Measurements from ENCODE around the gene ADAMTSL5.

ADAMTSL5 gene

DNA sequence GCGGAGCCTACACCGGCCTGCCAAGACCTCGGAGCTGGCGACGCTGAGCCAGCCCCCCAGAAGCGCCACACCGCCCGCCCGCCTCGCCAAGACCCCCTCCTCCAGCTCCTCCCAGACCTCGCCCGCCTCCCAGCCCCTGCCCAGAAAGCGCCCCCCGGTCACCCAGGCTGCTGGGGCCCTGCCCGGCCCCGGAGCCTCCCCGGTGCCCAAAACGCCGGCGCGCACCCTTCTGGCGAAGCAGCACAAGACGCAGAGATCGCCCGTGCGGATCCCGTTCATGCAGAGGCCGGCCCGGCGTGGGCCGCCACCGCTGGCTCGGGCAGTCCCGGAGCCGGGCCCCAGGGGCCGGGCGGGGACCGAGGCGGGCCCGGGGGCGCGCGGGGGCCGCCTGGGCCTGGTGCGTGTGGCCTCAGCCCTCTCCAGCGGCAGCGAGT lies 44.0 kb downstream of the ADAMTSL5 start:
- Histone ChIP-seq H3K4me1 (ENCODE audit: control insufficient read depth, insufficient read depth, low read length, unreplicated experiment) (peaks cover 2% of the 10 kb centered on the region), H3K36me3 (ENCODE audit: insufficient read depth, low read length) (no peaks in the 10 kb centered on the region), H3K27me3 (ENCODE audit: insufficient read depth, low read length) (no peaks in the 10 kb centered on the region), H3K27ac (ENCODE audit: low read depth, low read length) (peak overlapping the region; percentile 47), H3K4me3 (ENCODE audit: low read depth, low read length) (peak overlapping the region; percentile 81), H2AFZ (ENCODE audit: low read length, unreplicated experiment) (no peak overlapping the region), H3K79me2 (ENCODE audit: control insufficient read depth, insufficient read depth, low read length, unreplicated experiment) (peaks cover 8% of the 10 kb centered on the region)

DNA sequence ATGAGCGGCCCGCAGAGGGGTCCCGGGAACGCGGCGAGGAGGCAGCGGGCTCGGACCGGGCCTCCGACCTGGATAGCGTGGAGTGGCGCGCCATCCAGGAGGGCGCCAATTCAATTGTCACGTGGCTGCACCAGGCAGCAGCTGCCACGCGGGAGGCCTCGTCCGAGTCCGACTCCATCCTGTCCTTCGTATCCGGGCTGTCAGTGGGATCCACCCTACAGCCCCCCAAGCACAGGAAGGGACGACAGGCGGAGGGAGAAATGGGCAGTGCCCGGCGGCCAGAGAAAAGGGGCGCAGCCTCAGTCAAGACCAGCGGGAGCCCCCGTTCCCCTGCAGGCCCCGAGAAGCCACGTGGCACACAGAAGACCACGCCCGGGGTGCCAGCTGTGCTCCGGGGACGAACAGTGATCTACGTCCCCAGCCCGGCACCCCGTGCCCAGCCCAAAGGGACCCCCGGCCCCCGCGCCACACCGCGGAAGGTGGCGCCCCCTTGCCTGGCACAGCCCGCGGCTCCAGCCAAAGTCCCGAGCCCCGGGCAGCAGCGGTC lies 44.5 kb downstream of the ADAMTSL5 start:
- H3K36me3 ChIP-seq (ENCODE audit: insufficient read depth, low read length) = no peaks in the 10 kb centered on the region
- peaks cover 2% of the 10 kb centered on the region for H3K4me1 ChIP-seq (ENCODE audit: control insufficient read depth, insufficient read depth, low read length, unreplicated experiment)
- peak overlapping the region; percentile 47 for H3K27ac ChIP-seq (ENCODE audit: low read depth, low read length)
- H2AFZ ChIP-seq (ENCODE audit: low read length, unreplicated experiment) = no peak overlapping the region
- peak overlapping the region; percentile 81 for H3K4me3 ChIP-seq (ENCODE audit: low read depth, low read length)
- H3K79me2 ChIP-seq (ENCODE audit: control insufficient read depth, insufficient read depth, low read length, unreplicated experiment) = peaks cover 8% of the 10 kb centered on the region
- no peaks in the 10 kb centered on the region for H3K27me3 ChIP-seq (ENCODE audit: insufficient read depth, low read length)

DNA sequence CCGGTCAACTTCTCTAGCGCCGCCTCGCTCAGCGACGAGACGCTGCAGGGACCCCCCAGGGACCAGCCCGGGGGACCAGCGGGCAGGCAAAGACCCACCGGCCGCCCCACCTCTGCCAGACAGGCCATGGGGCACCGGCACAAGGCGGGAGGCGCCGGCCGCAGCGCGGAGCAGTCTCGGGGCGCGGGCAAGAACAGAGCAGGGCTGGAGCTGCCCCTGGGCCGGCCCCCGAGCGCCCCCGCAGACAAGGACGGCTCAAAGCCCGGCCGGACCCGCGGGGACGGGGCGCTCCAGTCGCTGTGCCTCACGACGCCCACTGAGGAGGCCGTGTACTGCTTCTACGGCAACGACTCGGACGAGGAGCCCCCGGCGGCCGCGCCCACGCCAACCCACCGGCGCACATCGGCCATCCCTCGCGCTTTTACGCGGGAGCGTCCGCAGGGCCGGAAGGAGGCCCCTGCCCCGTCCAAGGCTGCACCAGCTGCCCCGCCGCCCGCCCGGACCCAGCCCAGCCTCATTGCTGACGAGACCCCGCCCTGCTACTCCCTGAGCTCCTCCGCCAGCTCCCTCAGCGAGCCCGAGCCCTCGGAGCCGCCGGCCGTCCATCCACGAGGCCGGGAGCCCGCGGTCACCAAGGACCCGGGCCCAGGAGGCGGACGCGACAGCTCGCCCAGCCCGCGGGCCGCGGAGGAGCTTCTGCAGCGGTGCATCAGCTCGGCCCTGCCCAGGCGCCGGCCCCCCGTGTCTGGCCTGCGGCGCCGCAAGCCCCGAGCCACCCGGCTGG lies 45.1 kb downstream of the ADAMTSL5 start:
- Histone ChIP-seq H3K4me3 (ENCODE audit: low read depth, low read length) (peak overlapping the region; percentile 81), H3K79me2 (ENCODE audit: control insufficient read depth, insufficient read depth, low read length, unreplicated experiment) (peaks cover 8% of the 10 kb centered on the region), H3K27ac (ENCODE audit: low read depth, low read length) (peak overlapping the region; percentile 47; the same call in 1 of the 2 replicates), H3K36me3 (ENCODE audit: insufficient read depth, low read length) (no peaks in the 10 kb centered on the region), H2AFZ (ENCODE audit: low read length, unreplicated experiment) (no peak overlapping the region), H3K4me1 (ENCODE audit: control insufficient read depth, insufficient read depth, low read length, unreplicated experiment) (peaks cover 2% of the 10 kb centered on the region), H3K27me3 (ENCODE audit: insufficient read depth, low read length) (no peaks in the 10 kb centered on the region)

DNA sequence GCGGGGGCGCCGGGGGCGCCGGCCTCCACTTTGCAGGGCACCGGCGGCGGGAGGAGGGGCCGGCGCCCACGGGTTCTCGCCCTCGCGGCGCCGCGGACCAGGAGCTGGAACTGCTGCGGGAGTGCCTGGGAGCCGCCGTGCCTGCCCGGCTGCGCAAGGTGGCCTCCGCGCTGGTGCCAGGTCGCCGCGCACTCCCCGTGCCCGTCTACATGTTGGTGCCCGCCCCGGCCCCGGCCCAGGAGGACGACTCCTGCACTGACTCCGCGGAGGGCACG lies 45.7 kb downstream of the ADAMTSL5 start:
- H3K4me3 ChIP-seq (ENCODE audit: low read depth, low read length) = peak overlapping the region; percentile 81

GRCh38 chr19:1466461-1467214 lies 46.2 kb downstream of the ADAMTSL5 start:
- H3K4me1 ChIP-seq (ENCODE audit: control insufficient read depth, insufficient read depth, low read length, unreplicated experiment) = peaks cover 2% of the 10 kb centered on the region
- no peak overlapping the region for H3K27ac ChIP-seq (ENCODE audit: low read depth, low read length)
- no peak overlapping the region for H2AFZ ChIP-seq (ENCODE audit: low read length, unreplicated experiment)
- peak overlapping the region; percentile 81; the same call in 1 of the 2 replicates for H3K4me3 ChIP-seq (ENCODE audit: low read depth, low read length)
- H3K79me2 ChIP-seq (ENCODE audit: control insufficient read depth, insufficient read depth, low read length, unreplicated experiment) = peaks cover 8% of the 10 kb centered on the region
- H3K36me3 ChIP-seq (ENCODE audit: insufficient read depth, low read length) = no peaks in the 10 kb centered on the region
- no peaks in the 10 kb centered on the region for H3K27me3 ChIP-seq (ENCODE audit: insufficient read depth, low read length)

More for the DNA sequence above, 45.7 kb downstream of the ADAMTSL5 start:
- Histone ChIP-seq H3K36me3 (ENCODE audit: insufficient read depth, low read length) (no peaks in the 10 kb centered on the region), H3K79me2 (ENCODE audit: control insufficient read depth, insufficient read depth, low read length, unreplicated experiment) (peaks cover 8% of the 10 kb centered on the region), H3K4me1 (ENCODE audit: control insufficient read depth, insufficient read depth, low read length, unreplicated experiment) (peaks cover 2% of the 10 kb centered on the region), H3K27ac (ENCODE audit: low read depth, low read length) (no peak overlapping the region), H3K27me3 (ENCODE audit: insufficient read depth, low read length) (no peaks in the 10 kb centered on the region), H2AFZ (ENCODE audit: low read length, unreplicated experiment) (no peak overlapping the region)

GRCh38 chr19:1466018-1466460 lies 46.8 kb downstream of the ADAMTSL5 start:
- Histone ChIP-seq H3K79me2 (ENCODE audit: control insufficient read depth, insufficient read depth, low read length, unreplicated experiment) (peaks cover 8% of the 10 kb centered on the region), H3K4me1 (ENCODE audit: control insufficient read depth, insufficient read depth, low read length, unreplicated experiment) (no peaks in the 10 kb centered on the region), H3K27me3 (ENCODE audit: insufficient read depth, low read length) (no peaks in the 10 kb centered on the region), H3K4me3 (ENCODE audit: low read depth, low read length) (no peak overlapping the region), H3K36me3 (ENCODE audit: insufficient read depth, low read length) (no peaks in the 10 kb centered on the region), H2AFZ (ENCODE audit: low read length, unreplicated experiment) (no peak overlapping the region), H3K27ac (ENCODE audit: low read depth, low read length) (no peak overlapping the region)

GRCh38 chr19:1465191-1466016 lies 47.4 kb downstream of the ADAMTSL5 start:
- Histone ChIP-seq H3K4me1 (ENCODE audit: control insufficient read depth, insufficient read depth, low read length, unreplicated experiment) (no peaks in the 10 kb centered on the region), H3K36me3 (ENCODE audit: insufficient read depth, low read length) (no peaks in the 10 kb centered on the region), H3K27me3 (ENCODE audit: insufficient read depth, low read length) (no peaks in the 10 kb centered on the region), H2AFZ (ENCODE audit: low read length, unreplicated experiment) (no peak overlapping the region), H3K4me3 (ENCODE audit: low read depth, low read length) (no peak overlapping the region), H3K27ac (ENCODE audit: low read depth, low read length) (no peak overlapping the region), H3K79me2 (ENCODE audit: control insufficient read depth, insufficient read depth, low read length, unreplicated experiment) (peaks cover 8% of the 10 kb centered on the region)

GRCh38 chr19:1461862-1462261 lies 51.0 kb downstream of the ADAMTSL5 start:
- no peak overlapping the region for H3K4me3 ChIP-seq (ENCODE audit: low read depth, low read length)
- H3K36me3 ChIP-seq (ENCODE audit: insufficient read depth, low read length) = no peaks in the 10 kb centered on the region
- no peaks in the 10 kb centered on the region for H3K4me1 ChIP-seq (ENCODE audit: control insufficient read depth, insufficient read depth, low read length, unreplicated experiment)
- H3K79me2 ChIP-seq (ENCODE audit: control insufficient read depth, insufficient read depth, low read length, unreplicated experiment) = peaks cover 4% of the 10 kb centered on the region
- no peak overlapping the region for H2AFZ ChIP-seq (ENCODE audit: low read length, unreplicated experiment)
- no peak overlapping the region for H3K27ac ChIP-seq (ENCODE audit: low read depth, low read length)
- no peaks in the 10 kb centered on the region for H3K27me3 ChIP-seq (ENCODE audit: insufficient read depth, low read length)

- Histone ChIP-seq H2AFZ (ENCODE audit: low read length, unreplicated experiment) (no peak overlapping the region), H3K79me2 (ENCODE audit: control insufficient read depth, insufficient read depth, low read length, unreplicated experiment) (no peaks in the 10 kb centered on the region), H3K36me3 (ENCODE audit: insufficient read depth, low read length) (no peaks in the 10 kb centered on the region), H3K27me3 (ENCODE audit: insufficient read depth, low read length) (no peaks in the 10 kb centered on the region), H3K27ac (ENCODE audit: low read depth, low read length) (no peak overlapping the region), H3K4me1 (ENCODE audit: control insufficient read depth, insufficient read depth, low read length, unreplicated experiment) (no peaks in the 10 kb centered on the region), H3K4me3 (ENCODE audit: low read depth, low read length) (no peak overlapping the region)
Measured at GRCh38 chr19:1460033-1460995, 52.5 kb downstream of the ADAMTSL5 start.
